HepG2 (cell line): Measurements from ENCODE around the gene PRKCE. TPM values are rescaled to one million over a fixed set of nuclear protein-coding genes. Genes with fewer than 3 reads are reported as not detected.

ENCODE experiments used
- ATAC-seq: fragments of 200-7000 bp; cut with Tn5 transposase; 3 replicates; pipeline ENCODE4 v1.9.1; 2020; ENCODE audit warnings: mild to moderate bottlenecking, moderate library complexity
- BruUV-seq: library from RNA; stranded (reverse); fragments of 400-500 nt; replicated peaks from 2 replicates; lab custom pipeline; 2021; lab: Mats Ljungman, UMichigan
- CTCF ChIA-PET: fragments of 300-600 bp; formaldehyde crosslinking; extraction: SDS; loops from one replicate; lab custom pipeline; 2021; ENCODE audit warnings: low total read pairs, inconsistent platforms, low intra/inter-chr PET ratio; lab: Yijun Ruan, JAX
- POLR2A ChIA-PET: fragments of 350-600 bp; sonication (Branson Sonifier 250); formaldehyde crosslinking; loops from one replicate; lab custom pipeline; 2020; ENCODE audit warnings: antibody characterized with exemption, inconsistent platforms; lab: Yijun Ruan, JAX
- DNase-seq: peaks from one replicate; pipeline ENCODE4 v3.0.0-alpha.2; 2015; ENCODE audit warnings: low spot score
- FAIRE-seq: peaks from 3 replicates; lab custom pipeline; 2011; peaks lifted over from hg19 to GRCh38; lab: Jason Lieb, UNC
- H2AFZ ChIP-seq: one replicate; pipeline ENCODE4 v1.6.1; 2011; ENCODE audit warnings: low read length, inconsistent platforms
- H3K27ac ChIP-seq: fragments of 300-600 bp; 3 replicates; pipeline ENCODE4 v1.8.0; 2011; ENCODE audit warnings: mixed run types, mild to moderate bottlenecking, mixed read lengths, low read length, inconsistent platforms; ENCODE audit not compliant: insufficient read depth; ENCODE audit errors: extremely low read length
- H3K27me3 ChIP-seq, 2 experiments: fragments of 200-600 bp in 1 of 2; 2 replicates in 1 of 2; 3 replicates in 1 of 2; pipeline versions ENCODE4 v1.6.0 to v1.8.0; 2011; ENCODE audit warnings: low read length in 2 of 2, mild to moderate bottlenecking in 2 of 2, moderate library complexity in 2 of 2, inconsistent platforms in 1 of 2; ENCODE audit not compliant: insufficient read depth in 2 of 2, control insufficient read depth in 1 of 2
- H3K36me3 ChIP-seq, 2 experiments: fragments of 200-600 bp in 1 of 2; replicated peaks in 1 of 2; 2 replicates in 1 of 2; 3 replicates in 1 of 2; pipeline versions ENCODE4 v1.5.1 to v1.8.0; 2011; ENCODE audit warnings: low read length in 2 of 2, inconsistent platforms in 1 of 2; ENCODE audit not compliant: insufficient read depth in 2 of 2, control insufficient read depth in 1 of 2
- H3K4me1 ChIP-seq: 2 replicates; pipeline ENCODE4 v1.5.1; 2012; ENCODE audit warnings: low read length, inconsistent platforms; ENCODE audit not compliant: insufficient read depth
- H3K4me2 ChIP-seq: 2 replicates; pipeline ENCODE4 v1.6.0; 2011; ENCODE audit warnings: low read depth, low read length, inconsistent platforms
- H3K4me3 ChIP-seq, 3 experiments: fragments of 200-600 bp in 1 of 3; sonication (generic), shearing (Covaris generic) in 1 of 3; replicated peaks in 1 of 3; 2 replicates each; pipeline ENCODE4 v1.5.1; 2011 to 2016; ENCODE audit warnings: low read length in 3 of 3, inconsistent platforms in 2 of 3, low read depth in 2 of 3, mild to moderate bottlenecking in 2 of 3, control low read depth in 1 of 3, mixed read lengths in 1 of 3; ENCODE audit not compliant: insufficient read depth in 1 of 3
- H3K79me2 ChIP-seq: one replicate; pipeline ENCODE4 v1.6.1; 2011; ENCODE audit warnings: low read length, inconsistent platforms; ENCODE audit not compliant: insufficient read depth
- H3K9ac ChIP-seq: 2 replicates; pipeline ENCODE4 v1.6.0; 2011; ENCODE audit warnings: mild to moderate bottlenecking, low read depth, low read length, inconsistent platforms; ENCODE audit not compliant: insufficient read depth
- H3K9me3 ChIP-seq: 2 replicates; pipeline ENCODE4 v1.5.1; 2012; ENCODE audit warnings: mild to moderate bottlenecking, low read length
- H4K20me1 ChIP-seq: 2 replicates; pipeline ENCODE4 v1.6.0; 2011; ENCODE audit warnings: inconsistent platforms, mild to moderate bottlenecking, low read length, moderate library complexity; ENCODE audit not compliant: insufficient read depth
- AGO2 ChIP-seq: fragments of 200-400 bp; formaldehyde crosslinking; optimal IDR thresholded peaks from 2 replicates; pipeline ENCODE3; 2017; ENCODE audit warnings: mild to moderate bottlenecking, low read depth, low read length, moderate library complexity
- HCFC1 ChIP-seq: fragments of 150-350 bp; IDR thresholded peaks from 2 replicates; pipeline ENCODE4 v1.6.1; 2014; ENCODE audit warnings: low read depth, low read length
- HNRNPUL1 ChIP-seq: fragments of 200-400 bp; formaldehyde crosslinking; IDR thresholded peaks from 2 replicates; pipeline ENCODE4 v1.6.1; 2017; ENCODE audit warnings: low read depth, mild to moderate bottlenecking, low read length, moderate library complexity
- MAZ ChIP-seq, 2 experiments: sonication (generic) in 1 of 2; formaldehyde crosslinking in 1 of 2; IDR thresholded peaks; 2 replicates each; pipeline versions ENCODE4 v1.5.0 to v1.6.1; 2012 to 2020; ENCODE audit warnings: low read depth in 2 of 2, mild to moderate bottlenecking in 2 of 2, borderline replicate concordance in 1 of 2, improper control_type of control experiment in 1 of 2, low read length in 1 of 2, missing genetic modification reagents in 1 of 2, moderate library complexity in 1 of 2
- NCOA1 ChIP-seq: sonication (generic); formaldehyde crosslinking; IDR thresholded peaks from 2 replicates; pipeline ENCODE4 v1.9.0; 2021; ENCODE audit warnings: missing genetic modification reagents
- SRF ChIP-seq: IDR thresholded peaks from 2 replicates; pipeline ENCODE4 v1.6.1; 2011; ENCODE audit warnings: mild to moderate bottlenecking, low read depth, low read length, moderate library complexity
- TARDBP ChIP-seq: sonication (generic); formaldehyde crosslinking; IDR thresholded peaks from 2 replicates; pipeline ENCODE4 v1.8.0; 2022; ENCODE audit warnings: mild to moderate bottlenecking, missing genetic modification reagents
- YEATS4 ChIP-seq: sonication (generic); formaldehyde crosslinking; IDR thresholded peaks from 2 replicates; pipeline ENCODE4 v1.4.0; 2020; ENCODE audit warnings: missing genetic modification reagents, borderline replicate concordance
- ZBTB7B ChIP-seq: sonication (generic); formaldehyde crosslinking; IDR thresholded peaks from 2 replicates; pipeline ENCODE4 v1.4.0; 2020; ENCODE audit warnings: missing genetic modification reagents
- ZFAT ChIP-seq: sonication (generic); formaldehyde crosslinking; conservative IDR thresholded peaks from 2 replicates; pipeline ENCODE4 v1.8.1; 2023; ENCODE audit warnings: missing genetic modification reagents, inconsistent platforms
- ZNF484 ChIP-seq: sonication (generic); formaldehyde crosslinking; IDR thresholded peaks from 2 replicates; pipeline ENCODE4 v1.5.1; 2020; ENCODE audit warnings: mild to moderate bottlenecking, low read depth, missing genetic modification reagents, borderline replicate concordance
- ZNF749 ChIP-seq: sonication (generic); formaldehyde crosslinking; IDR thresholded peaks from 2 replicates; pipeline ENCODE4 v1.8.0; 2022; ENCODE audit warnings: mild to moderate bottlenecking, missing genetic modification reagents, moderate library complexity, borderline replicate concordance
- WGBS: methylation state at CpG from one replicate; pipeline ENCODE4 v1.1.6; 2017; ENCODE audit warnings: low lambda C conversion rate; 5-methylcytosine and 5-hydroxymethylcytosine counted together
- in situ Hi-C: cut with HindIII; loops from 2 replicates; pipeline ENCODE4 v1.10.0; 2017; ENCODE audit warnings: low pct_unique_long_range_greater_than_20kb; ENCODE audit not compliant: extremely low pct_ligation_motif_present
- intact Hi-C: fragments of 100-400 bp; cut with micrococcal nuclease; formaldehyde crosslinking; loops from one replicate; pipeline ENCODE4 v1.10.0; 2022; ENCODE audit not compliant: unreplicated experiment
- polyA plus RNA-seq, 8 experiments: library from polyadenylated mRNA; depleted of rRNA in 3 of 8; stranded (reverse) in 7 of 8; unstranded in 1 of 8; fragments of >200 nt; fragmentation: Illumina TruSeq in 4 of 8; extraction: Trizol in 4 of 8; gene quantifications; 2 replicates each; pipeline versions ENCODE4 v1.2.1 to v1.2.3, GENCODE V29; 2011 to 2016; ENCODE audit warnings: low read depth in 4 of 8, missing spikeins in 1 of 8, mixed read lengths in 1 of 8; ENCODE audit not compliant: insufficient read depth in 1 of 8
- total RNA-seq, 5 experiments: library from RNA; depleted of rRNA; stranded (reverse); fragments of >200 nt; fragmentation: Illumina TruSeq; extraction: Trizol; gene quantifications; 2 replicates each; pipeline ENCODE4 v1.2.3, GENCODE V29; 2016; ENCODE audit warnings: low read depth in 1 of 5
- TF ChIP-seq, protein P1 (sequence below): sonication (generic); formaldehyde crosslinking; IDR thresholded peaks from 2 replicates; pipeline ENCODE4 v1.4.0; 2020; ENCODE audit warnings: missing genetic modification reagents, borderline replicate concordance
- TF ChIP-seq, protein P2 (sequence below): sonication (generic); formaldehyde crosslinking; IDR thresholded peaks from 2 replicates; pipeline ENCODE4 v1.9.0; 2021; ENCODE audit warnings: missing genetic modification reagents, borderline replicate concordance
- TF ChIP-seq, protein P3 (sequence below): sonication (generic); formaldehyde crosslinking; conservative IDR thresholded peaks from 2 replicates; pipeline ENCODE4 v1.8.0; 2022; ENCODE audit warnings: low read depth, missing genetic modification reagents

The PRKCE gene
- total and polyA plus RNA-seq, 2 of the 13 experiments (the other 11 are each of a cell fraction or from before 2014, with no cell fraction given) = 1.0 to 3.9 TPM

DNA sequence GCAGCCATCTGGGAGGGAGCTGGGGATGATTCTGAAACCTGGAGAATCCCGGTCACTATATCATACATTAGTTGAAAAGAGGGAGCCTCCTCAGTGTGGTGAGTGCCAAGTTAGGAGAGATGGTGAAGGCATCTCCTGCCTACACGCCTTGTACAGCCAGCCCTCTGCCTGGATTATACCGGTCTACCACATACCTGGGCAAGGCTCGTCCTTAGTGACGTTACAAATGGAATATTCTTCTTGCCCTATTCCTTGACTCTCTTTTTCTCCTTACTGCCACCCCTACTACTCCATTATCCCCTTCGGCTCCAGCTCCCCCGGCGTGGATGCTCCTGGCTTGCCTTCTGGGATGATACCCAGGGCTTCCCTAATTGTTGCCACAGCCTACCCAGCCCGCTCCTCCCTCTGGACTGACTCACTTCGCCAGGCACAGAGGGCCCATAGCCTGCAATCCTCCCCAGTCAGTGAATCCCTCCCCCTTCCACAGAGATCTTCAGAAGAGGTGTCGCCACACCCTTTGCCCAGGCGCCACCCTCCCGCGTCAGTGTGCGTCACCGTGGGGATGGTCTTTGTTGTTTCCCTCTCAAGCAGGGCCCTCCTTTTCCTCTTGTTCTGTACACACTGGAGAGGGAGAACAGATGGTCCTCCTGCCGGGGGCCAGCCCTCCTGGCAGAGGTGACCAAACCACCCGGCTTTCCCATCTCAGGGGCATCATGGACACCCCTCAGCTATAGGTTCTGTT lies 530.5 kb downstream of the PRKCE start:
- CTCF ChIA-PET = no interaction called here
- no peak for FAIRE-seq
- TF ChIP-seq MAZ (IDR thresholded peaks at IDR 0.05; ENCODE audit: borderline replicate concordance, low read depth, low read length) (no peak), MAZ (CRISPR knock-in tag; IDR thresholded peaks at IDR 0.05; ENCODE audit: low read depth) (no peak), HNRNPUL1 (no peak), SRF (no peak), ZNF484 (CRISPR knock-in tag) (no peak), ZNF749 (CRISPR knock-in tag) (no peak), YEATS4 (CRISPR knock-in tag) (no peak), HCFC1 (no peak), TARDBP (no peak), ZBTB7B (CRISPR knock-in tag) (no peak), AGO2 (no peak), NCOA1 (no peak), ZFAT (CRISPR knock-in tag) (no peak)
- TF ChIP-seq, protein P1, sequence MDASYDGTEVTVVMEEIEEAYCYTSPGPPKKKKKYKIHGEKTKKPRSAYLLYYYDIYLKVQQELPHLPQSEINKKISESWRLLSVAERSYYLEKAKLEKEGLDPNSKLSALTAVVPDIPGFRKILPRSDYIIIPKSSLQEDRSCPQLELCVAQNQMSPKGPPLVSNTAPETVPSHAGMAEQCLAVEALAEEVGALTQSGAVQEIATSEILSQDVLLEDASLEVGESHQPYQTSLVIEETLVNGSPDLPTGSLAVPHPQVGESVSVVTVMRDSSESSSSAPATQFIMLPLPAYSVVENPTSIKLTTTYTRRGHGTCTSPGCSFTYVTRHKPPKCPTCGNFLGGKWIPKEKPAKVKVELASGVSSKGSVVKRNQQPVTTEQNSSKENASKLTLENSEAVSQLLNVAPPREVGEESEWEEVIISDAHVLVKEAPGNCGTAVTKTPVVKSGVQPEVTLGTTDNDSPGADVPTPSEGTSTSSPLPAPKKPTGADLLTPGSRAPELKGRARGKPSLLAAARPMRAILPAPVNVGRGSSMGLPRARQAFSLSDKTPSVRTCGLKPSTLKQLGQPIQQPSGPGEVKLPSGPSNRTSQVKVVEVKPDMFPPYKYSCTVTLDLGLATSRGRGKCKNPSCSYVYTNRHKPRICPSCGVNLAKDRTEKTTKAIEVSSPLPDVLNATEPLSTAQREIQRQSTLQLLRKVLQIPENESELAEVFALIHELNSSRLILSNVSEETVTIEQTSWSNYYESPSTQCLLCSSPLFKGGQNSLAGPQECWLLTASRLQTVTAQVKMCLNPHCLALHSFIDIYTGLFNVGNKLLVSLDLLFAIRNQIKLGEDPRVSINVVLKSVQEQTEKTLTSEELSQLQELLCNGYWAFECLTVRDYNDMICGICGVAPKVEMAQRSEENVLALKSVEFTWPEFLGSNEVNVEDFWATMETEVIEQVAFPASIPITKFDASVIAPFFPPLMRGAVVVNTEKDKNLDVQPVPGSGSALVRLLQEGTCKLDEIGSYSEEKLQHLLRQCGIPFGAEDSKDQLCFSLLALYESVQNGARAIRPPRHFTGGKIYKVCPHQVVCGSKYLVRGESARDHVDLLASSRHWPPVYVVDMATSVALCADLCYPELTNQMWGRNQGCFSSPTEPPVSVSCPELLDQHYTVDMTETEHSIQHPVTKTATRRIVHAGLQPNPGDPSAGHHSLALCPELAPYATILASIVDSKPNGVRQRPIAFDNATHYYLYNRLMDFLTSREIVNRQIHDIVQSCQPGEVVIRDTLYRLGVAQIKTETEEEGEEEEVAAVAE (CRISPR knock-in tag) = no peak
- TF ChIP-seq, protein P2, sequence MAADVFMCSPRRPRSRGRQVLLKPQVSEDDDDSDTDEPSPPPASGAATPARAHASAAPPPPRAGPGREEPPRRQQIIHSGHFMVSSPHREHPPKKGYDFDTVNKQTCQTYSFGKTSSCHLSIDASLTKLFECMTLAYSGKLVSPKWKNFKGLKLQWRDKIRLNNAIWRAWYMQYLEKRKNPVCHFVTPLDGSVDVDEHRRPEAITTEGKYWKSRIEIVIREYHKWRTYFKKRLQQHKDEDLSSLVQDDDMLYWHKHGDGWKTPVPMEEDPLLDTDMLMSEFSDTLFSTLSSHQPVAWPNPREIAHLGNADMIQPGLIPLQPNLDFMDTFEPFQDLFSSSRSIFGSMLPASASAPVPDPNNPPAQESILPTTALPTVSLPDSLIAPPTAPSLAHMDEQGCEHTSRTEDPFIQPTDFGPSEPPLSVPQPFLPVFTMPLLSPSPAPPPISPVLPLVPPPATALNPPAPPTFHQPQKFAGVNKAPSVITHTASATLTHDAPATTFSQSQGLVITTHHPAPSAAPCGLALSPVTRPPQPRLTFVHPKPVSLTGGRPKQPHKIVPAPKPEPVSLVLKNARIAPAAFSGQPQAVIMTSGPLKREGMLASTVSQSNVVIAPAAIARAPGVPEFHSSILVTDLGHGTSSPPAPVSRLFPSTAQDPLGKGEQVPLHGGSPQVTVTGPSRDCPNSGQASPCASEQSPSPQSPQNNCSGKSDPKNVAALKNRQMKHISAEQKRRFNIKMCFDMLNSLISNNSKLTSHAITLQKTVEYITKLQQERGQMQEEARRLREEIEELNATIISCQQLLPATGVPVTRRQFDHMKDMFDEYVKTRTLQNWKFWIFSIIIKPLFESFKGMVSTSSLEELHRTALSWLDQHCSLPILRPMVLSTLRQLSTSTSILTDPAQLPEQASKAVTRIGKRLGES = no peak
- TF ChIP-seq, protein P3, sequence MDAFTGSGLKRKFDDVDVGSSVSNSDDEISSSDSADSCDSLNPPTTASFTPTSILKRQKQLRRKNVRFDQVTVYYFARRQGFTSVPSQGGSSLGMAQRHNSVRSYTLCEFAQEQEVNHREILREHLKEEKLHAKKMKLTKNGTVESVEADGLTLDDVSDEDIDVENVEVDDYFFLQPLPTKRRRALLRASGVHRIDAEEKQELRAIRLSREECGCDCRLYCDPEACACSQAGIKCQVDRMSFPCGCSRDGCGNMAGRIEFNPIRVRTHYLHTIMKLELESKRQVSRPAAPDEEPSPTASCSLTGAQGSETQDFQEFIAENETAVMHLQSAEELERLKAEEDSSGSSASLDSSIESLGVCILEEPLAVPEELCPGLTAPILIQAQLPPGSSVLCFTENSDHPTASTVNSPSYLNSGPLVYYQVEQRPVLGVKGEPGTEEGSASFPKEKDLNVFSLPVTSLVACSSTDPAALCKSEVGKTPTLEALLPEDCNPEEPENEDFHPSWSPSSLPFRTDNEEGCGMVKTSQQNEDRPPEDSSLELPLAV (CRISPR knock-in tag) = no peak

More for the DNA sequence above, 530.5 kb downstream of the PRKCE start:
- Histone ChIP-seq H3K9me3 (no peaks in the 10 kb centered on the region), H3K4me3 (no peak overlapping the region), H3K36me3 (no peaks in the 10 kb centered on the region), H3K27ac (no peak overlapping the region), H3K4me1 (peaks cover 2% of the 10 kb centered on the region), H3K27me3 (no peaks in the 10 kb centered on the region), H3K79me2 (no peaks in the 10 kb centered on the region), H3K4me2 (no peak overlapping the region), H3K9ac (no peak overlapping the region), H4K20me1 (no peaks in the 10 kb centered on the region), H2AFZ (no peak overlapping the region)
- no peak for DNase-seq
- intact Hi-C loops (no loop called here), in situ Hi-C loops (no loop called here)
- BruUV-seq = no TSS peak
- ATAC-seq = no peak
- whole genome bisulfite sequencing = 81% methylated on average over 18 of the region's 18 CpGs
- POLR2A ChIA-PET = no interaction called here
